DMS114 treated with DMSO at 0.1 percent for 48 hours (cell line): ENCODE measurements around the gene TENT4B.
A peak's percentile ranks its signal among the peaks of the same experiment; 100 is the strongest.
"Not testable (repeated sequence)": the region's sequence is repeated elsewhere in the genome, so short reads cannot be mapped to it uniquely, and the experiment has no call there.

ENCODE experiments used
- DNase-seq: peaks from one replicate; lab custom pipeline; 2025; ENCODE audit not compliant: unreplicated experiment; lab: John Stamatoyannopoulos, UW

TENT4B gene

DNA sequence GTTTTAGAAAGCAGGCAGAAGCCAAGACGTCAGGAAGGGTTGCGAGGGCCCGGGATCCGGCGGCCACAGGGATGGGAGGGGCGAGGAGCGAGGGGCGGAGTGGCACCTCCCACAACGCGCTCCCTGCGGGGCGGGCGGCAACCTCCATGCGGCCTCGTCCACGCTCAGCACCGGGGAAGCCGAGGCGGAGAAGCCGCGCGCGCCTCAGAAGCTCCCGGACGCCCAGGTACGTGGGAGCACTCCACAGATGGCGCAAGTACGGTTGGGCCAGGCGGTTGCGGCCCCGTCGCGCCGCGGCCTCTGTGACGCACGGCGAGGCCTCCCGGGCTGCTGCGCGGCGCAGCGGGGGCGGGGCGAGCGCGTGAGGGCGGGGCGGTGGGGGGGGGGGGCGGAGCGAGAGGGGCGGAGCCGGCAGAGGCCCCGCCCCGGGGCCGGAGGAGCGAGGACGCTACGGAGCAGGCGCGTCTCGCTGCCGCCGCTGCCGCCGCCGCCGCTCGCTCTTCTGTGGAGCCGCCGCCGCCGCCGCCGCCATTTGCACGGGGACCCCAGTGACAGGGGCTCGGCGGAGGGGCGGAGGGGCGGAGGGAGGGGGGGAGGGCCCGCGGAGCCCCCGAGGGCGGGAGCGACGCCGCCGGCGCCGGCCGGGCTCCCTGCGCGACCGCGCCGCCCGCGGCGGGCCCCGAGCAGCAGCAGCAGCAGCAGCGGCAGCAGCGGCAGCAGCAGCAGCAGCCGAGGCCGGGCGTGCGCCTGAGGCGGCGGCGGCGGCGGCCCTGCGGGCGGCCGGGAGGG lies at the start of gene TENT4B:
TENT4B (plus strand) TSS at position 500 of the 789 bp plus-strand sequence. CDS start 316 bp downstream, outside the sequence.
- peak; percentile 67 for DNase-seq

DNA sequence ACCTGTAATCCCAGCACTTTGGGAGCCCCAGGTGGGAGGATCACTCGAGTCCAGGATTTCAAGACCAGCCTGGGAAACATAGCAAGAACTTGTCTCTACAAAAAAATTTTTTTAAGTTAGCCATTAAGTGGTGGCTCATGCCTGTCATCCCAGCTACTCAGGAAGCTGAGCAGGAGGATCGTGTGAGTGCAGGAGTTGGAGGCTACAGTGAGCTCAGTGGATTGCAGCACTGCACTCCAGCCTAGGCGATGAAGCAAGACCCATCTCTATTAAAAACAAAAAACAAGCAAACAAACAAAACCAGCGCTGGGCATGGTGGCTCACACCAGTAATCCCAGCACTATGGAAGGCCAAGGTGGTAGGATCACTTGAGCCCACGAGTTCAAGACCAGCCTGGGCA lies 49.3 kb upstream of the TENT4B start:
- DNase-seq: no peak

DNA sequence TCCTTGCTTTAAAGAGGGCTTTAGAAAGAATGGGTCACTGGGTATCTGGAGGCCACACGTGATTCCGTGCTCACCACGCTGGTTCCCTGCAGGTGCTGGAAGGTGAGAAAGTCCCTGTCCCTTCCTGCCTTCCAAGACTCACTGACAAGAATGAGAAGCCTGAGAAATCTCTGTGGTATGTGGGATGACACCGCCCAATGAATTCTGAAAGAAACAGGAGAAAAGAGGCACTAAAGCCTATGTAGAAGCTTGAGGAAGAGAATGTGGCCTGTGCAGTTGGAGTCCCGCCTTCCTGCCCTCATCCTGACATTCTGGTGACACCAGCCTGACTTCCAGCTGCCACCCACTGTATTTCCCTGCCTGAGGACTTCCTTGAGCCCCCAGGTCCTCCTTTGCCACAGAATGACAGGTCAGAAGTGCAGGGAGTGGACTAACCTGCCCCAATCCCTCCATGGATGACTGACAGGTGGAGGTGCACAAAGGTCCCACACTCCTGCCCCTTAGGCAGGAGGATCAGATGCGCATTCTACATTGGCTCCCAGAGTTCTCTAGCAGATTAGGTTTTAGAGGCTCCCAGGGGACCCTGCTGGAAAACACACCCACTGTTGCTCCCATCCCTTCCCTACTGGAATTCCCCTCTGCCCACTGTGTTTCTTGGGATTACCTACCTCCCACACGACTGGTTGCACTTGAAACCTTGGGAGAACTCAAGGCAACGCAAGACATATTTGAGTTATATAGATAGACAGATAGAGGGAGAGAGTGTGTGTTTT lies 38.6 kb upstream of the TENT4B start:
- no peak for DNase-seq

DNA sequence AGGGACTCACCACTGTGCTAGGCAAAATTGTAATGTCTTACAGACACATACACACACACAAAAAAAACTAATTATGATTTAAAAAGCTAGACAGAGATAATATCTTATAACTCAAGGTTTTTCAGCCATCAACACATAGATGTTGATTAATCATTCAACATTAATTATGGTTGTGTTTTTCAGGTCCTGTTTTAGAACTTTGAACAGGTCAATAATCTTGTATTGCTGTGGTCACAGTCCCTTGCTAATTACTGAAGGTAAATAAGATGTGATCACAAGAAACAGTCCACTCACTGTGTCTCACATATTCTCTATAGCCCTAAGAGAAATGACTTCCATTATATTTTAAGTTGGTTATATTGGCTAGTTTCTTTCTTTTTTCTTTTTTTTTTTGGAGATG lies 32.4 kb upstream of the TENT4B start:
- no peak for DNase-seq

DNA sequence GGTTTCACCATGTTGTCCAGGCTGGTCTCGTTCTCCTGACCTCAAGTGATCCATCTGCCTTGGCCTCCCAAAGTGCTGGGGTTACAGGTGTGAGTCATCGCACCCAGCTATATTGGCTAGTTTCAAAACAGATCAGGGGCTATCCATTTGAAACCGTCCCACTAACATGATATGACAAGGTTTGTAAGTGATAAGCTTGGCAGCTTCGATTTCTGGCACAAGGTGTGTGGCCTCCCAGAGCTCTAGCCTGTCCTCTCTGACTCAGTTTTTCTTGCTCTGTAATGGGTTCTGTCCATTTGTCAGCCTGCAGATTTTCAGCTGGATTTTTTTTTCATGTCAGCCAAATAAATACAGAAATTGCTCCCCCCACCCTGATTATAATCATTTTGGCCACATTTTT lies 31.8 kb upstream of the TENT4B start:
- DNase-seq: no peak

DNA sequence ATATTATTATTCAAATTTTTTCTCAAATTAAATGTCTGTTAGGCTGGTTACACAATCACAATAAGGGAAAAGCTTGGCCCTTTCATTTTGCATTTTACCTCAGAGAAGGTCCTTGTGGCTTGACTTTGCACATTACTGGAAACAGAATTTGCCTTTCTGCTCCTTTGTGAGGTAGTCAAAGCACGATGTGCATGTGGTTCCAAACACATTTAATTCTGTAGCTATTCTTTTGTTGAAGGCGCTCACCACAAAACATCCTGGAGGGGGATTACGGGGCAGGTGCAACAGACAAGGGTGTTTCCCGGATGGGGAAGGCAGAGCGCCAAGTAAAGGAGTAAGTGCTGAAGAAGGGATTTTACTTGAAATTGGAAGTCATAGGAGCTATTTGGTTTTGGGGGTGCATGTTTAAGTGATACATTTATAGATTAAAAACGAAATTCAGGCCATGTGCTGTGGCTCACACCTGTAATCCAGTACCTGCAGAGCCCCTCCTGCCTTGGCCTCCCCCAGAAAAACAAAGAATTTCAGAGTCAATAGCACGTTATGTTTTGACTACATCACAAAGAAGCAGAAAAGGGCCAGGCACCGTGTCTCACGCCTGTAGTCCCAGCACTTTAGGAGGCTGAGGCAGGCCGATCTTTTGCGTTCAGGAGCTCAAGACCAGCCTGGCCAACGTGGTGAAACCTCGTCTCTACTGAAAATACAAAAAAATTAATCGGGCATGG lies 31.2 kb upstream of the TENT4B start:
- no peak for DNase-seq

DNA sequence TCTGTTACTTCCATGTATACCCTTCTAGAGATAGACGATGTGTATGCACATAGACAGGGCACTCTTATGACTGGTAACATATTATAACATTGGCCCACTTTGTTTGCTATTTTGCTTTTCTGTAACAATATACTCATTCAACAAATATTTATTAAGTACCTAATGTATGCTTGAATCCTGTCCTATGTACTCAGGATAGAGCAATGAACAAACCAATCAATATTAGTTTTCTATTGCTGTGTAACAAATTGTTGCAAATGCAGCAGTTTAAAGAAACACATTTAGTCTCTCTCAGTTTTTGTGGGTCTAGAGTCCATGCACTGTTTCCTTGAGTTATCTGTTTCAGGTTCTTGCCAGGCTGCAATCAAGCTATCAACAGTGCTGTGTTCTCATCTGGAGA lies 29.7 kb upstream of the TENT4B start:
- no peak for DNase-seq

DNA sequence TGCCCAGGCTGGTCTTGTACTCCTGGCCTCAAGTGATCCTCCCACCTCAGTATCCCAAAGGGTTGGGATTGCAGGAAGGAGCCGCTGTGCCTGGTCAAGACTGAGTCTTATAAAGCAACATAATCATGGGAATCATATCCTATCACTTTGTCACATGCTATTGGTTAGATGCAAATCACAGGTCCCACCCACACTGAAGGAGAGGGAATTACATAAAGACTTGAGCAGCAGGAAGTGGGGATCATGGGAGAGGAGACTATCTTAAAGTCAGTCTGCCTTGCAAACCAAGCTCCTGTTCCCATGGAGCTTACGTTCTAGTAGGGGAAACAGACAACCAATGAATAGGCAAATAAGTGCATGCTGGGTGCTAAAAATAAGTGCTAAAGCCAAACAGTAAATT lies 28.3 kb upstream of the TENT4B start:
- DNase-seq: no peak

DNA sequence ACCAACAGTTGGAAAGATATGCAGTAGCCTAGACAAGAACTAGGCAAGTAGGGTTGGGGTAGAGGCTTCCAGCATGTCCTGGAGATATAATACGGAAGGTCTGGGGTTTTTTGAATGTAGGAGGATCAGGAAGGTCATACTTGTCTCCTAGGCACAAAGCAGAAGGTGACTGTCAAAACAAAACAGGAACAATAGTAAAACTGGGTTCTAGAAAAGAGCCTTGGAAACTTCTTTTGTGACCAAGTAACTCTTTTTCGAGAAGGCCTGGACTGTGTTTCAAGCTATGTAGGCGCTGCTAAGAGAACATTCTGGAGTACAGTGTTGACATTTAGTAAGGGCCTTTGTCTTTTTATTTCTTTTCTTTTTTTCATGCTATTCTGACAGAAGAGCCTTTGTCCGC lies 26.9 kb upstream of the TENT4B start:
- no peak for DNase-seq

DNA sequence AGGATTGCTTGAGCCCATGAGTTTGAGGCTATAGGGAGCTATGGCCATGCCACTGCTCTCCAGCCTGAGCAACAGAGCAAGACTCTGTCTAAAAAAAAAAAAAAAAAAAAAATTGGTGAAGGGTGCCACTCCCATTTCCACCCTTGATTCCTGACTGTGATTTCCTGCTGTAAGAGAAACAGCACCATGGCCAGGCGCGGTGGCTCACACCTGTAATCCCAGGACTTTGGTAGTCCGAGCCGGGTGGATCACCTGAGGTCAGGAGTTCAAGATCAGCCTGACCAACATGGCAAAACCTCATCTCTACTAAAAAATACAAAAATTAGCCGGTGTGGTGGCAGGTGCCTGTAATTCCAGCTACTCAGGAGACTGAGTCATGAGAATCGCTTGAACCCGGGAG lies 20.5 kb upstream of the TENT4B start:
- not testable (repeated sequence) for DNase-seq

DNA sequence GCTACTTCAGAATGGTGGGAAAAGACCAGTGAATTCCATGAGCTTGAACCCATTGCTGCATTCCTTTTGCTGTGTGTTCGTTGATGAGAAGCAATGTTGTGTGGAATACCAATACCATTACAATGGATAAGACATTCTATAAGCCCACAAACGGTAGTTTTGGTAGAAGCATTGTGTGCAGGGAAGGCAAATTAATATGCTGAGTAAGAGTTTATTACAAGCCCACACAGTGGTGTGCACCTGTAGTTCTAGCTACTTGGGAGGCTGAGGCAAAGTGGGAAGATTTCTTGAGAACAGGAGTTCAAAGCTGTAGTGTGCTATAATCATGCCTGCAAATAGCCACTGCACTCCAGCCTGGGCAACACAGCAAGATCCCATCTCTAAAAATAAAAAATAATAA lies 19.9 kb upstream of the TENT4B start:
- DNase-seq: no peak

DNA sequence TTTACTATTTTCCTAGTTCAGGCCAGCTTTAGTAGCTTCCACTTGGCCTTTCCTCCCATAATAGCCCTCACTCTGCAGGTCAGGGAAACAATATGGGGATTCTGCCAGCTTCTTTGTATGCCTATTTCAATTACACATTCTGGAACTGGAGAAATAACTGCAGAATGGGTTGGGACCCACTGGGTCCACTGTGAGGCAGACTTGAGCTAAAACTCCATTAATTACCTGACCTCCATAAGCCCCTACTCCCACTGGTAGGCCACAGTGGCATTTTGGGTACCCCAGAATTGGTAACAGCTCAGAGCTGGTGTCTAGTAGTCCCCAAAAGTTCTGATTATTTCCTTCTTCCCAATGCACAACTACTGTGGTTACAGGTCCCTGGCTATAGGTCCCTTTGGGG lies 16.7 kb upstream of the TENT4B start:
- no peak for DNase-seq

DNA sequence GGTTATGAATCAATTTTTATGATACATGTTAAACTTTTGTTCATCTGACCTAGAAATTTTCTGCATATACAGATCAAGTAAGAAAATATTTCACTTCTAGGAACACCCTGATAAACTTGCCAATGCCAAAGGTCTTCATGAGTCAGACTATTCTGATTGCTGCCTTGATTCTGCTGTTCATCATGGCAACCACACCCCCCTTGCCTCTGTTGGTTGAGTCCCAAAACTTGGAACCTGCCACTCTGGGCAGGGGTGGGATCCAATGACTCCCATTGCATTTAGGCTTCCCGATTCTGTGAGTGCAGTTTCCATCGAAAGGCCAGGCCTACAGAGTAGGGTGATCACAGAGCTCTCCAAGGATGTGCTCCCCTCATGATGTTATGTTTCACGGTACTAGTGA lies 15.8 kb upstream of the TENT4B start:
- DNase-seq: no peak

DNA sequence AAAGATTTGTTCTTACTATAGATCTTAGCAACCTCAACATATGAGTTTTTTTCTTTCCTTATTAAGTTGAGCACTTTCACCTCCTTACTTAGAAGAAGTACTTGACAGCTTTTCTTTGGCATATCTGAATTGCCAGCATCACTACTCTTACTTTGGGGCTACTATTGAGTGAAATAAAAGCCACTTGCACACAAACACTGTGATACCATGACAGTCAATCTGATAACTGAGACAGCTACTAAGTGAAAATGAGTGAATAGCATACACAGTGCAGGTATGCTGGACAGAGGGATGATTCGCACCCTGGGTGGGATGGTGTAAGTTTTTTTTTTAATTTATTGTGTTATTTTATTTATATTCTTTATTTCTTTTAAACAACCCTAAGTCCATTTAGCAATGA lies 13.5 kb upstream of the TENT4B start:
- no peak for DNase-seq

DNA sequence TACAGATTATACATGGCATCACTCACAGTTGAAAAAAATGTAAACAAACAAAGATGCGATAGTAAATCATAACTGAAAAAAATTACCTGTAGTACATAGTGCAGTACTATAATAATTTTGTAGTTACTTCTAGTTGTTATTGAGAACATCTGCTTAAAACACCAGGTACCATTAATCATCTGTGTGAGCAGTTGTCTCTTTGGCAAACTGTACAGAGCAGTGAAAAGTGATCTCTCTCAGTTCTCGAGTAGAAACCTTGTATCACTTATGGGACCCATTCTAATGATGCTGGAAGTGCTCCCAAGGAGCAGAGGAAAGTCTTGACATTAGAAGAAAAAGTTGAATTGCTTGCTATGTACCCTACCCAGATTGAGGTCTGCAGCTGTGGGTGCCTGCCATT lies 8.9 kb upstream of the TENT4B start:
- no peak for DNase-seq

DNA sequence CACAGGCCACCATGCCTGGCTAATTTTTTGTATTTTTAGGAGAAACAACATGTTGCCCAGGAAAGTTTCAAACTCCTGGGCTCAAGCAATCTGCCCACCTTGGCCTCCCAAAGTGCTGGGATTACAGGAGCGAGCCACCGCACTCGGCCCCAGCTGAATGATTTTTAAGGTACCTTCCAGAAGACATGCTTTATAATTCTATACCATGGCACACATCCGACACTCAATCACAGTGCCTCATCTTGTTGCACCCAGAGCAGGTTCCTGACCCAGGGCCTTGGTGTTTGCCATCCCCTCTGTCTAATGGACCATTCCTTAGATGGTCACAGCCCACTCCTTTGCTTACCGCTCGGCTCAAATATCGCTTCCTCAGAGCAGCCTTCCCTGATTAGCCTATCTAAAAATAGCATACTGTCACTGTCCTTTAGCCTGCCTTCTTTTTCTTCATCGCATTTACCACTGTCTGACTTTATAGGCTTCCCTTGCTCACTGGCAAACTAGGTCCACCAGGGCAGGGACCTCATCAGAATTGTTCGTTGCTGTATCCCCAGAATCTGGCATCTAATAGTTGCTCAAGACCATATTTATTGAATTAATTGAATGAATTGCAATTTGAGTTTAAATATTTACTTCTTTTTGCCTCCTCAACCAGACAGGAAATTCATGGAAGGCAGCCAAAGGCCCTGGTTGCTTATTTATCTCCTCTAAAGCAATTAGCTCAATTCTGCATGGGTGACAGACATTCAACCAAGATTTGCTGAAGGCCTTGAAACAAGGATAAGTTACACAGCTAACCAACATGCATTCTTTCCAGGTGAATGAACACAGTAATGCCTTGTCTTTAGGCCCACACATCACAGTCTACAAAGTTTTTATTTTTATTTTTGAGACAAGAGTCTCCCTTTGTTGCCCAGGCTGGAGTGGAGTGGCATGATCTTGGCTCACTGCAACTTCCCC lies 6.3 kb upstream of the TENT4B start:
- DNase-seq: no peak

DNA sequence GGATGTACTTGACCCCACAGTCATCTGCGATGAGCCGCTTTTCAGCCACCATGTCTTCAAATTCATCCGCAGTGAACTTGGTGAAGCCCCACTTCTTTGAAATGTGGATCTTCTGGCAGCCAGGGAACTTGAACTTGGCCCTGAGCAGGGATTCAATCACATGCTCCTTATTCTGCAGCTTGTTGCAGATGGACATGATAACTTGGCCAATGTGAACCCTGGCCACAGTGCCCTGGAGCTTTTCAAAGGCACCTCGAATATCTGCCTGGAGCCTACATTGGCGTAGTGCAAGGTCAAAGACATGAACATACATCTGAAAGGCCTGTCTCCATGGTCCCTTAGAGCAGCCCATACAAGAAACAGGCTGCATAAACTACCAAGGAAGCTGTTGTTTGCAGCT lies 1.8 kb upstream of the TENT4B start:
- DNase-seq: no peak

DNA sequence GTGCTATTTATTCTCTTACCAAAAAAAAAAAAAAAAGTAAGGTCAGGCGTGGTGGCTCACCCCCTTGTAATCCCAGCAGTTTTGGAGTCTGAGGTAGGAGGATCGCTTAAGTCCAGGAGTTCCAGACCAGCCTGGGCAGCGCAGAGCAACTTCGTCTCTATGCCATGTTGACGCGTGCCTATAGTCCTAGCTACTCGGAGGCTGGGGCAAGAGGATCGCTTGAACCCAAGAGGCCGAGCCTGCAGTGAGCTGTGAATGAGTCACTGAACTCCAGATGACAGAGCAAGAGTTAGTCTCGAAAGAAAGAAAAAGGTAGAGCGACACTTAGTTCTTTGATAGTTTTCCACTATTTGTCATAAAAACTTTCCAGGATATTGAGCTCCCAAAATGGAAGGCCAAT lies 1.4 kb upstream of the TENT4B start:
- no peak for DNase-seq

DNA sequence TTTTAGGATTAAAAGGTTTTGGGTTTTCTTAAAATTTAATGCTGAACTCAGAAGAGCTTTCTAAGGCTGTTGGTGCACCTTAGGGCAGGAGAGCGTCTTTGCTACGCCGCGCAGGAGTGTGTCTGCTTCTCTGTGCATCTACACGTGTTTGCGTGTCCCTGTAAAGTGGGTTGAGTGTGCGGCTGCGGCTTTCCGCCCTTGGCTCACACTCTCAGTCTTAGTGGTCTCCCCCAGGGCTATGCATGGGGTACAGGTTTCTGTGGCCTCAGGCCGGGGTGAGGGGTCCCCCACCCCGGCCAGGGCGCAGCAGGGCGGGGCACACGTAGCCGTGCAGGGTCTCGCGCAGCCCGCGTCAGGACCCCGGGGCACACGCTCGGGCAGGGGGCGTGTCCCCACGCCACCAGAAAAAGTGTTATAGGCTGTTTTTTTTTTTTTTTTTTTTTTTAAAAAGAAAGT lies 727 bp upstream of the TENT4B start:
- DNase-seq: no peak

DNA sequence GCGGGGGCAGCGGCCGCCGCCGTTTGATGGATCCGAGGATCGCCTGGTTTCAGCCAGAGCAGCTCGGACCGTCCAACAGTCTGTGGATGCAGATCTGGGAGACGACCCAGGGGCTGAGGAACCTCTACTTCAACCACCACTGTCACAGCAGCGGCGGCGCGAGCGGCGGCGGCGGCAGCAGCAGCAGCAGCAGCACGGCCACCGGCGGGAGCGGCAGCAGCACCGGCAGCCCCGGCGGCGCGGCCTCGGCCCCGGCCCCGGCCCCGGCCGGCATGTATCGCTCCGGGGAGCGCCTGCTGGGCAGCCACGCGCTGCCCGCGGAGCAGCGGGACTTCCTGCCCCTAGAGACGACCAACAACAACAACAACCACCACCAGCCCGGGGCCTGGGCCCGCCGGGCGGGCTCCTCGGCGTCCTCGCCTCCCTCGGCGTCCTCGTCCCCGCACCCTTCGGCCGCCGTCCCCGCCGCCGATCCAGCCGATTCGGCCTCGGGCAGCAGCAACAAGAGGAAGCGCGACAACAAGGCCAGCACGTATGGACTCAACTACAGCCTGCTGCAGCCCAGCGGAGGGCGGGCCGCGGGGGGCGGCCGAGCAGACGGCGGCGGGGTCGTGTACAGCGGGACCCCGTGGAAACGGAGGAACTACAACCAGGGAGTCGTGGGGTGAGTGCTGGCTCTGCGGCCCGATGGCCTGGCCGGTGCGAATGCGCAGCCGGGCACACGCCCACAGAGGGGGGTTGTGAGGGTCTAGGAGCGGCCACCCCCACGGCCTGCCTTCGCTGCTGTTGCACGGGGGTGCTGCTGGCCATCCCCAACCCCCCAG lies 702 bp downstream of the TENT4B start:
- DNase-seq: no peak
